ENCODE measurements around the gene CAB39.
A peak's percentile ranks its signal among the peaks of the same experiment; 100 is the strongest.
"Not testable (repeated sequence)": the region's sequence is repeated elsewhere in the genome, so short reads cannot be mapped to it uniquely, and the experiment has no call there.

CAB39 gene

GRCh38 chr2:230708204-230708603 lies 4.4 kb upstream of the CAB39 start:
- DNase-seq (ENCODE audit: low read depth, low spot score), result no peak
- no peak overlapping the region for H3K27ac ChIP-seq

GRCh38 chr2:230711224-230711623 lies 1.4 kb upstream of the CAB39 start:
- H3K27ac ChIP-seq, result no peak overlapping the region

GRCh38 chr2:230713331-230714135 lies 891 bp downstream of the CAB39 start:
- H3K27ac ChIP-seq, result peak overlapping the region; percentile 94
- DNase-seq (ENCODE audit: low read depth, low spot score), result no peak

More at GRCh38 chr2:230711224-230711623, 1.4 kb upstream of the CAB39 start:
- DNase-seq (ENCODE audit: low read depth, low spot score), result no peak

- DNase-seq (ENCODE audit: low read depth, low spot score), result no peak
- peak overlapping the region; percentile 94 for H3K27ac ChIP-seq
Measured at GRCh38 chr2:230714136-230714480, 1.5 kb downstream of the CAB39 start.

- no peak for DNase-seq (ENCODE audit: low read depth, low spot score)
- peak overlapping the region; percentile 94 for H3K27ac ChIP-seq
Measured at GRCh38 chr2:230715201-230715600, 2.6 kb downstream of the CAB39 start.

GRCh38 chr2:230716588-230716987 lies 3.9 kb downstream of the CAB39 start:
- H3K27ac ChIP-seq, result no peak overlapping the region
- DNase-seq (ENCODE audit: low read depth, low spot score), result no peak

- DNase-seq (ENCODE audit: low read depth, low spot score), result no peak
- no peak overlapping the region for H3K27ac ChIP-seq
Measured at GRCh38 chr2:230717600-230717999, 5.0 kb downstream of the CAB39 start.

- no peak for DNase-seq (ENCODE audit: low read depth, low spot score)
- H3K27ac ChIP-seq, result no peak overlapping the region
Measured at GRCh38 chr2:230719340-230719739, 6.7 kb downstream of the CAB39 start.

- no peak for DNase-seq (ENCODE audit: low read depth, low spot score)
- H3K27ac ChIP-seq, result peak overlapping the region; percentile 30
Measured at GRCh38 chr2:230721712-230722111, 9.1 kb downstream of the CAB39 start.

GRCh38 chr2:230722207-230722885 lies 9.7 kb downstream of the CAB39 start:
- DNase-seq (ENCODE audit: low read depth, low spot score), result no peak
- peak overlapping the region; percentile 30 for H3K27ac ChIP-seq

GRCh38 chr2:230723363-230723762 lies 10.7 kb downstream of the CAB39 start:
- no peak for DNase-seq (ENCODE audit: low read depth, low spot score)
- H3K27ac ChIP-seq, result no peak overlapping the region

GRCh38 chr2:230724957-230725356 lies 12.3 kb downstream of the CAB39 start:
- not testable (repeated sequence) for DNase-seq (ENCODE audit: low read depth, low spot score); H3K27ac ChIP-seq

GRCh38 chr2:230731512-230731911 lies 18.9 kb downstream of the CAB39 start:
- no peak for DNase-seq (ENCODE audit: low read depth, low spot score)

GRCh38 chr2:230732914-230733401 lies 20.3 kb downstream of the CAB39 start:
- no peak overlapping the region for H3K27ac ChIP-seq

More at GRCh38 chr2:230731512-230731911, 18.9 kb downstream of the CAB39 start:
- no peak overlapping the region for H3K27ac ChIP-seq

GRCh38 chr2:230734247-230735175 lies 21.9 kb downstream of the CAB39 start:
- H3K27ac ChIP-seq, result peak overlapping the region; percentile 9
- DNase-seq (ENCODE audit: low read depth, low spot score), result no peak

More at GRCh38 chr2:230732914-230733401, 20.3 kb downstream of the CAB39 start:
- no peak for DNase-seq (ENCODE audit: low read depth, low spot score)

GRCh38 chr2:230735884-230736283 lies 23.2 kb downstream of the CAB39 start:
- DNase-seq (ENCODE audit: low read depth, low spot score), result no peak
- H3K27ac ChIP-seq, result peak overlapping the region; percentile 52

GRCh38 chr2:230737300-230737699 lies 24.7 kb downstream of the CAB39 start:
- no peak for DNase-seq (ENCODE audit: low read depth, low spot score)
- peak overlapping the region; percentile 52 for H3K27ac ChIP-seq

GRCh38 chr2:230737791-230738226 lies 25.2 kb downstream of the CAB39 start:
- peak overlapping the region; percentile 52 for H3K27ac ChIP-seq
- DNase-seq (ENCODE audit: low read depth, low spot score), result peak; percentile 62

- peak overlapping the region; percentile 52 for H3K27ac ChIP-seq
- DNase-seq (ENCODE audit: low read depth, low spot score), result no peak
Measured at GRCh38 chr2:230738391-230738811, 25.8 kb downstream of the CAB39 start.

GRCh38 chr2:230738924-230739323 lies 26.3 kb downstream of the CAB39 start:
- no peak for DNase-seq (ENCODE audit: low read depth, low spot score)
- peak overlapping the region; percentile 52 for H3K27ac ChIP-seq
